Suprapubic skin (tissue), 3 donors: Measurements from ENCODE around the gene LAMA3.

Experiments used
- EP300 ChIP-seq: sonication (generic); formaldehyde crosslinking; IDR thresholded peaks from one replicate; pipeline ENCODE4 v1.6.1; 2017; ENCODE audit warnings: antibody characterized with exemption
- POLR2A ChIP-seq, 2 donors: fragments of 450-650 bp; IDR thresholded peaks; one replicate each; pipeline ENCODE4 v1.6.1; 2017; ENCODE audit warnings: antibody characterized with exemption in 2 of 2, mild to moderate bottlenecking in 2 of 2, moderate library complexity in 2 of 2
- TF ChIP-seq, protein P1 (sequence below), 2 donors: fragments of 200-600 bp in 1 of 2; fragments of 450-650 bp in 1 of 2; sonication (generic) in 1 of 2; IDR thresholded peaks; one replicate each; pipeline ENCODE4 v1.5.1; 2016 to 2019; ENCODE audit warnings: antibody characterized with exemption in 2 of 2, mild to moderate bottlenecking in 1 of 2, moderate library complexity in 1 of 2

DNA sequence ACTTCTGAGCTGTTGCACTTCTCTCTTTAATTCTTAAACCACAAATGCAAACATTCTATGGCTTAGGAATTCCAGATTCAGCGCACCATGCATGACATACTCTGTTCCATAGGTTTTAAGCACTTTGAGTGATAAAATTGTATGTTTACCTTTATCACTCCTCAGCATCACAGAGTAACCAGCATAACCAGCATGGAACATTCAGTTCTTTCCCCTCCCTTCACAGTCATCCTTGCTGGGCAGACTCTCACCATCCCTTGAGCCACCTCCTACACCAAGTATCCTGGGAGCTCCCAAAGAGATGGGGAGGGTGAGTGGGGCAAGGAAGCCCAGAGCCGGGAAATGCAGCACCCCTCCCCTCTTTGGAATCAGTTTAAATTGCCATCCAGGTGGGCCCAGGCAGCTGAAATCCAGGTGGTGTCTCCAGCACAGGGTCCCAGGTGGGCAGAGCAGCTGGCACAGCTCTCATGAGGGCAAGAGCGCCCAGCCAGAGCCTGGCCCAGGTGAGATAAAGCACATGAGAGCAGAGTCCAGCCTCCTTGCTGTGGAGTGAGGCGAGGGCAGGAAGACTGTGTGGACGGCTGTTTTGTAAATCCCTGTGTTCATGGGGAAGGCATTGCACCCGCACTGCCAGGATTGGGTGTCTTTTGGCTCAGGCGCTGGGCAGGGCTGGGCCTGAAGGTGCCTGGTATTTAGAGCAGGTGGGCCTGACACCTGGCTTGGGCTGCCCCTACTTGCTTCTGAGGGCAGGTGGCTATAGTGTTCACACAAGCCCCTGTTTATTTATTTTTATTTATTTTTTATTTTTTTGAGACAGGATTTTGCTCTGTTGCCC, 36.8 kb downstream of the LAMA3 start:
- TF ChIP-seq, protein P1, sequence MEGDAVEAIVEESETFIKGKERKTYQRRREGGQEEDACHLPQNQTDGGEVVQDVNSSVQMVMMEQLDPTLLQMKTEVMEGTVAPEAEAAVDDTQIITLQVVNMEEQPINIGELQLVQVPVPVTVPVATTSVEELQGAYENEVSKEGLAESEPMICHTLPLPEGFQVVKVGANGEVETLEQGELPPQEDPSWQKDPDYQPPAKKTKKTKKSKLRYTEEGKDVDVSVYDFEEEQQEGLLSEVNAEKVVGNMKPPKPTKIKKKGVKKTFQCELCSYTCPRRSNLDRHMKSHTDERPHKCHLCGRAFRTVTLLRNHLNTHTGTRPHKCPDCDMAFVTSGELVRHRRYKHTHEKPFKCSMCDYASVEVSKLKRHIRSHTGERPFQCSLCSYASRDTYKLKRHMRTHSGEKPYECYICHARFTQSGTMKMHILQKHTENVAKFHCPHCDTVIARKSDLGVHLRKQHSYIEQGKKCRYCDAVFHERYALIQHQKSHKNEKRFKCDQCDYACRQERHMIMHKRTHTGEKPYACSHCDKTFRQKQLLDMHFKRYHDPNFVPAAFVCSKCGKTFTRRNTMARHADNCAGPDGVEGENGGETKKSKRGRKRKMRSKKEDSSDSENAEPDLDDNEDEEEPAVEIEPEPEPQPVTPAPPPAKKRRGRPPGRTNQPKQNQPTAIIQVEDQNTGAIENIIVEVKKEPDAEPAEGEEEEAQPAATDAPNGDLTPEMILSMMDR (IDR thresholded peaks at IDR 0.05): no peak
- TF ChIP-seq POLR2A (IDR thresholded peaks at IDR 0.05): no peak
- TF ChIP-seq EP300: no peak
